Uterus (tissue), 4 donors: ENCODE measurements around the gene DCC. TPM values are rescaled to one million over a fixed set of nuclear protein-coding genes. Genes with fewer than 3 reads are reported as not detected.

Experiments
- DNase-seq, 2 donors: peaks; one replicate each; pipeline ENCODE4 v3.0.0-alpha.2; 2019 to 2020
- H3K27ac ChIP-seq, 2 donors: fragments of 200-600 bp; sonication (generic); 1 replicate in 1 of 2; 2 replicates in 1 of 2; pipeline ENCODE4 v1.5.1; 2016 to 2018
- H3K27me3 ChIP-seq, 2 donors: fragments of 200-600 bp; sonication (generic); one replicate each; pipeline ENCODE4 v1.5.1; 2018 to 2019; ENCODE audit warnings: control low read depth in 1 of 2
- H3K36me3 ChIP-seq, 2 donors: fragments of 200-600 bp; sonication (generic); one replicate each; pipeline ENCODE4 v1.5.1; 2019; ENCODE audit warnings: control low read depth in 1 of 2
- H3K4me1 ChIP-seq, 2 donors: fragments of 200-600 bp; sonication (generic); one replicate each; pipeline ENCODE4 v1.5.1; 2018 to 2019; ENCODE audit warnings: control low read depth in 1 of 2
- H3K4me3 ChIP-seq, 2 donors: fragments of 200-600 bp; sonication (generic); 1 replicate in 1 of 2; 2 replicates in 1 of 2; pipeline ENCODE4 v1.5.1; 2018 to 2019; ENCODE audit warnings: mild to moderate bottlenecking in 1 of 2
- H3K9me3 ChIP-seq, 2 donors: fragments of 200-600 bp; sonication (generic); one replicate each; pipeline ENCODE4 v1.5.1; 2019; ENCODE audit warnings: control low read depth in 1 of 2
- CTCF ChIP-seq, 4 experiments: fragments of 200-600 bp in 2 of 4; fragments of 450-650 bp in 2 of 4; sonication (generic) in 2 of 4; IDR thresholded peaks; one replicate each; pipeline ENCODE4 v1.5.1; 2016 to 2019; ENCODE audit warnings: antibody characterized with exemption in 4 of 4, mild to moderate bottlenecking in 2 of 4, moderate library complexity in 1 of 4
- POLR2A ChIP-seq, 2 donors: fragments of 450-650 bp; IDR thresholded peaks; one replicate each; pipeline ENCODE4 v1.6.1; 2016; ENCODE audit warnings: antibody characterized with exemption in 2 of 2, mild to moderate bottlenecking in 1 of 2, moderate library complexity in 1 of 2
- intact Hi-C: fragments of 100-400 bp; cut with DNase I; formaldehyde crosslinking; loops from one replicate; pipeline ENCODE4 v1.15.1; 2023; ENCODE audit warnings: low total_unique reads
- total RNA-seq, 4 donors: library from RNA; depleted of rRNA in 3 of 4; stranded (reverse); fragments of >200 nt in 3 of 4; gene quantifications; one replicate each; pipeline versions ENCODE4 v1.1.0 to v1.2.4, GENCODE V29; 2014 to 2023
- donor health status: DM: yes; HTN: yes; CAD: no.

The DCC gene
- total RNA-seq, 4 donors from 2014 or later: 0.40 to 3.2 TPM; not detected in 2

- no peak overlapping the region for H3K27ac ChIP-seq
- no peak for DNase-seq
- H3K4me1 ChIP-seq: no peaks in the 10 kb centered on the region
- no peak overlapping the region for H3K4me3 ChIP-seq
- intact Hi-C loops: no loop called here
- TF ChIP-seq POLR2A (IDR thresholded peaks at IDR 0.05) (no peak), CTCF (IDR thresholded peaks at IDR 0.05) (no peak)
- no peaks in the 10 kb centered on the region for H3K27me3 ChIP-seq
- no peaks in the 10 kb centered on the region for H3K9me3 ChIP-seq
- H3K36me3 ChIP-seq: no peaks in the 10 kb centered on the region
Measured at GRCh38 chr18:53305461-53305860, 965.5 kb downstream of the DCC start.

- no peak for DNase-seq
- Histone ChIP-seq H3K27me3 (no peaks in the 10 kb centered on the region), H3K9me3 (no peaks in the 10 kb centered on the region), H3K4me3 (no peak overlapping the region), H3K27ac (no peak overlapping the region), H3K4me1 (no peaks in the 10 kb centered on the region), H3K36me3 (no peaks in the 10 kb centered on the region)
- TF ChIP-seq POLR2A (IDR thresholded peaks at IDR 0.05) (no peak), CTCF (IDR thresholded peaks at IDR 0.05) (no peak)
- intact Hi-C loops: no loop called here
Measured at GRCh38 chr18:53319628-53320027, 979.6 kb downstream of the DCC start.

GRCh38 chr18:53322163-53322562 is 982.2 kb downstream of the DCC start:
- H3K36me3 ChIP-seq: no peaks in the 10 kb centered on the region
- no peaks in the 10 kb centered on the region for H3K27me3 ChIP-seq
- no peaks in the 10 kb centered on the region for H3K4me1 ChIP-seq
- no peaks in the 10 kb centered on the region for H3K9me3 ChIP-seq
- no peak overlapping the region for H3K27ac ChIP-seq
- no peak for DNase-seq
- H3K4me3 ChIP-seq: no peak overlapping the region
- TF ChIP-seq POLR2A (IDR thresholded peaks at IDR 0.05): no peak
- no peak for TF ChIP-seq CTCF (IDR thresholded peaks at IDR 0.05)
- intact Hi-C loops: no loop called here

GRCh38 chr18:53324353-53324752 is 984.4 kb downstream of the DCC start:
- no peak for DNase-seq
- intact Hi-C loops: no loop called here
- H3K4me3 ChIP-seq: no peak overlapping the region
- no peak for TF ChIP-seq POLR2A (IDR thresholded peaks at IDR 0.05)
- TF ChIP-seq CTCF (IDR thresholded peaks at IDR 0.05): no peak
- no peak overlapping the region for H3K27ac ChIP-seq
- no peaks in the 10 kb centered on the region for H3K9me3 ChIP-seq
- H3K4me1 ChIP-seq: no peaks in the 10 kb centered on the region
- no peaks in the 10 kb centered on the region for H3K36me3 ChIP-seq
- H3K27me3 ChIP-seq: no peaks in the 10 kb centered on the region

- no peaks in the 10 kb centered on the region for H3K4me1 ChIP-seq
- no peaks in the 10 kb centered on the region for H3K27me3 ChIP-seq
- TF ChIP-seq POLR2A (IDR thresholded peaks at IDR 0.05) (no peak), CTCF (IDR thresholded peaks at IDR 0.05) (no peak)
- intact Hi-C loops: no loop called here
- no peak overlapping the region for H3K4me3 ChIP-seq
- no peaks in the 10 kb centered on the region for H3K9me3 ChIP-seq
- no peak overlapping the region for H3K27ac ChIP-seq
- H3K36me3 ChIP-seq: no peaks in the 10 kb centered on the region
- DNase-seq: no peak
Measured at GRCh38 chr18:53360501-53361443, 1020.8 kb downstream of the DCC start.
